ENCODE measurements around the gene SMARCD3.

SMARCD3 gene

DNA sequence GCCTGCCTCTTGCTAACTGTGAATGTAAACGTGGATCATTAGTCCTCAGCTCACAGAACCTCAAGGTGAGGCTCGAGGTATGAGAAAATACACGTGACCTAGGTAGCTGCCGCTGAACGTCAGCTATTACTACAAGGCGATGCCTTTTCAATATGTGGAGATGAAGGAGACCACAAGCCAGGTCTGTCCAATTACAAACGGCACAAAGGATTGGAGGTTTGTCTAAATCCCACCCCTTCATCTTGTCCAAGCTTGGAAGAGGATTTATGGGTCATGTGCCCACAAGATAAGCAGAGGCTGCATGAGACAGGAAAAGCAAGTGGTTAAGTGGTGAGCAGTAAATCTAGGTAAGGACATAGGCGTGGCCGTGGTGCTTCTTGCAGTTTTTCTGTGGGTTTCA lies 41.6 kb downstream of the SMARCD3 start:
- peak; percentile 71 for DNase-seq

GRCh38 chr7:151205730-151206129 lies 42.8 kb downstream of the SMARCD3 start:
- DNase-seq: no peak

GRCh38 chr7:151204383-151205032 lies 44.0 kb downstream of the SMARCD3 start:
- peak; percentile 9 for DNase-seq

DNA sequence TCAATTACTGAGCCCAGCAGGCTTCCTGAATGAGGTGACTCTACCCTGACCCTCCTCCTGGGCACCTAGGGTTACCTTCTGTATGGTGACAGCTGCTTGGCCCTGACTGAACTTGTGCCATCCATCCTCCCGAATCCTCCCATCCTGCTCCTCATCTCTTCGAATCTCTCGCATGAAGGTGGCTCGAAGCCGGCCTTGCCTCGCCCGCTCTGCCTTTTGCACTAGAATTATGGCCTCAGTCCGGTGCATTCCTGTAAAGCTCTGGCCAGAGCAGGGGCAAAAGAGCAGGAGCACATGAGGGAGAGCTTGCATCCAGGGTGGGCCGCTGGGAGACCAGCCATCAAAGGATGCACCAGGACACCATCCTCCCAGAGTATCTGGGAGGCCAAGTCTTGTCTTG lies 45.7 kb downstream of the SMARCD3 start:
- no peak for DNase-seq

GRCh38 chr7:151201751-151202150 lies 46.7 kb downstream of the SMARCD3 start:
- no peak for DNase-seq

DNA sequence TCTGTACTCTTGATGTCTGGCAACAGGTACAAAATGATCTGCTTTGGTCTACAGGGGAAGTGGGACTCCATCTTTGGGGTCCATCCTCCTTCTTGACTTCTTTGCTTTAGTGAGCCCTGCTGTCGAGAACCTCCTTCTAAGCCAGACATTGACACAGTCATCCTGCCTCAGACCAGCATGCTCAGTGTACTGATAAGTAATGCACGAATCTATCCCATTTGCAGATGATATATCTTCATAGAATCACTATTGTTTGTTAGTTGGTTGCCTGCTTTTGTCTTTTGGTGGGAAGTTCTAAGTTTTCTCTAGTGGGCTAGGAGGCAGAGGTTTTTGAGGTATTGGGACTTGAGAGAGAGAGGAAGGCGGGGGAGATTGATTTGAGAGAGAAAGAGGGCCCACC lies 47.1 kb downstream of the SMARCD3 start:
- DNase-seq: no peak

DNA sequence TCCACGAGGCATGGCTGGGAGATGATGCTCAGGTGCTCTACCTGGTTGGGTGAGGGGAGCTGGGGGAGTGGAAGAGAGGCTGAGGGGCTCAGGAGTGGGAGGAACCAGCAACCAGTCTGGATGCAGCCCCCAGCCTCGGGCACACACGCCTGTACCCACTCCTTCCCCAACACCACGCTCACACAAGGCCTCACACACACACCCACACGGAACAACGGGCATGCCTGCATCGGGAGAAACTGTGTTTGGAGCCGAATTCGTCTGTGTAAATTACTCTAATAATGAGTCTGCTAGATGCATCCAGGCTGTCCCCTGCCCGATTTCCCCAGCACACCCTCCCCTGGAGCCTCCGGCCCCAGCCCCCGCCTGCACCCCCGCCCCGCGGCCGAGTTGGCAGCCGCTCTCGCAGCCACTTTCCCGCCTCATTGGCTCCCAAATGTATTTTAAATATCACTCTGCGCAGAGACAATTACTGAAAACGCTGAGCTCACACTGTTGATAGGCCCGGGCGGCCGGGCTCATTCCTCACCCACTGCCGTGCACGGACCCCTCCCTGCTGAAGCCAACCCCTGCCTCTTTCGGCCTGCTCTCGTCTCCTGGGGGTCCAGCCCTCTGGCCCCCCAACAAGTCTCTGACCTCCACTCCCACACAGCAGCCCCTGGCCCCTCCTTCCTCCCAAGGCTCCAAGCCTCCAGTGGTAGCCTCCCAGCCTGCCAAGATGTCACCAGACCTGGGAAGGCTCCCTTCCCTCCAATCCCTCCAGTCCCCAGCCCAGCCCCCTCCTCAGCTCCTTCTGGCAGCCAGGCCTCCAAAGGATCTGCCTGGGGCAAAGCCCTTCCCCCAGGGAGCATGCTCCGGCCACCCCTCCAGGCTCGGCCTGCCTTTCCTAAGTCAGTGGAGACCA lies 49.3 kb downstream of the SMARCD3 start:
- no peak for DNase-seq

GRCh38 chr7:151197932-151198331 lies 50.6 kb downstream of the SMARCD3 start:
- no peak for DNase-seq

GRCh38 chr7:151195616-151196450 lies 52.7 kb downstream of the SMARCD3 start:
- DNase-seq: no peak

DNA sequence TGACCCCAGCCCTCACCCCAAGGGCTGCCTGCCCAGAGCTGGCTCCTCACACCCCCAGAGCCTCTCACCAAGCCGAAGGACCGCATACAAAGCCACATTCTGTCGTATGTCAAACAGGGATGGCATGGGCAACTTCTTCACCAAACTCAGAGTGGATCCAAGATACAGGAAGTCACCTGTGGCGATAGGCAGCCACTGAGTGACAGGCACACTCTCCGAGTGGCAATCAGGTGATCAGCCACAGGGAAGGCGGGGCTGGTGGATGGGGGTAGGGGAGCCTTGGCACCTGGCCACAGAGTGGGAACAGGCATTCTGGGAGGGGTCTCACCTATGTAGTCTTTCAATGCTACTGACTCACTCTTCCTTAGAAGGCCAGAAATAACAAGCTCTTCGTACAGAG lies 54.3 kb downstream of the SMARCD3 start:
- DNase-seq: no peak

DNA sequence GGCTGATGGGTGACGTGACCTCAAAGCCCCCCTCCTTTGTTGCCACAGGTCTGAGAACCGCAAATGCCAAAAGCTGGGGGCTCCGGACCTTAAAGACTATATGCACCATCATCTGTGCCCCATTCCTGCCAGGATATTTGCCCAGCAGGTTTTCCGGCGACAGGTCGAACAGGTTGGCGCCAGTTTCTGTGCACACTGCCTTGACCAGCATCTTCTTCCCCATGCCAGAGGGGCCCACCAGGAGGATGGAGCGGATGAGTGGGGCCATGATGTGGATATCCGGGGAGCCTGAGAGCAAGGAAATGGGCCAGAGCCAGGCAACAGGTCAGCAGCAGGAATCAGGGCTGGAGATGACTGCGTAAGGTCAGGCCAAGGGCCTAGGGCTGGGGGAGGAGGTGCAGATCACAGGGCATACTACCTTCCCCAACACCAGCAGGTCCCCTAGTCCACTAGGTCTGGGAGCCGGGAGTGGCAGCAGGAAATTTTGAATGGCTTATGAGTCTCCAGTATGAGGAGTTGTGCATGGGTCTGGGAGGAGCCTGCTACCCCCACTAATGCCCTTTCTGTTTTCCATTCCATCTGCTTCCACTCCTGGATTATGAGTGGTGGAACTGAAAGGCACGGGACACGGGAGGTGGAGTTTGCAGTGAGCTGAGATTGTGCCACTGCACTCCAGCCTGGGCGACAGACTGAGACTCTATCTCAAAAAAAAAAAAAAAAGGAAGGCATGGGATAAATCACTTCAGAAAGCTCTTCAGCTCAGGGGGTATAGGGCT lies 55.1 kb downstream of the SMARCD3 start:
- DNase-seq: no peak

DNA sequence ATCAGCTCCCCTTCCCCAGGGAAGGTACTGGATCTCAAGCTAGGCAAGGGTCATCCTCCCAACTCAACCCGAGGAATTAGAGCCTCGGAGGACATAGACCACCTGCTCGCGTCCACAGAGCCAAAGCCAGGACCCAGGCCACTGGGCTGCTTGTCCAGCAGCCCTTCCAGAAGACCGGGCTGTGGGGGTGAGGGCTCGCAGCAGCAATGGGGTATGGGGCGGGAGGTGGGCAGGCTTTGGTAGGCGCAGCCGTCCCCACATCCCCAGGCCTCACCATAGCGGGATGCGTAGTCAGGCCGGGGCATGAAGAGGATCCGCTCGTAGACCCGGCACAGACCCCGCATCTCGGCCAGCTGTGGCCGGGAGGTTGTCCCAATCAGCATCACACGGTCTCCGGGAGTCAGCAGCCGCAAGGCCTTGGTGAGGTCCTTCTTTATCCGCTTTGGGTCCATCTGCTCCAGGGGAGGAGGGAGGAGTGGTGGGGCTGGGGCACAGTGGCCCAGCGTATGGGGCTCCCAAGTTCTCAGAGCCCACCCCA lies 56.4 kb downstream of the SMARCD3 start:
- DNase-seq: no peak

GRCh38 chr7:151191544-151191943 lies 57.0 kb downstream of the SMARCD3 start:
- DNase-seq: no peak

DNA sequence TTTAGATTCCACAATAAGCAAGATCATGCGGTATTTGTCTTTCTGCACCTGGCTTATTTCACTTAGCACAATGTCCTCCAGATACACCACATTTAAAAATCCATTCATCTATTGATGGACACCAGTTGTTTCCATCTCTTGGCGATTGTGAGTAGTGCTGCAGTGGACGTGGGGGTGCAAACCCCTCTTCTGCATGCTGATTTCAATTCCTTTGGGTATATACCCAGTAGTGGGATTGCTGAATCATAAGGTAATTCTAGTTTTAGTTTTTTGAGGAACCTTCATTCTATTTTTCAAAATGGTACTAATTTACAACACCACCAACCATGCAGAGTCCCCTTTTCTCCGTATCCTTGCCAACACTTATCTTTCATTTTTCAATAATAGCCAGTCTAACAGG lies 59.5 kb downstream of the SMARCD3 start:
- DNase-seq: no peak

Data from CD4-positive, alpha-beta T cell treated with Interleukin-21 for 1 hour (primary cell).